SK-N-SH treated with all-trans-retinoic acid at 6 μM for 48 hours (cell line): Measurements from ENCODE around the gene CCDC40.

Source experiments
- ATAC-seq: fragments of 200-7000 bp; cut with Tn5 transposase; 3 replicates; pipeline ENCODE4 v1.9.1; 2020; ENCODE audit warnings: mild to moderate bottlenecking, moderate library complexity
- ARNTL ChIP-seq: fragments of 450-650 bp; formaldehyde crosslinking; IDR thresholded peaks from 2 replicates; pipeline ENCODE4 v1.5.0; 2020; ENCODE audit warnings: low read depth, mild to moderate bottlenecking, moderate library complexity, borderline replicate concordance
- BACH2 ChIP-seq: fragments of 250-450 bp; sonication (Bioruptor Pico); IDR thresholded peaks from 2 replicates; pipeline ENCODE4 v1.9.0; 2021; ENCODE audit warnings: mild to moderate bottlenecking, borderline replicate concordance
- GLIS3 ChIP-seq: fragments of 250-450 bp; sonication (Bioruptor Pico); IDR thresholded peaks from 2 replicates; pipeline ENCODE4 v1.5.0; 2020; ENCODE audit warnings: mild to moderate bottlenecking, moderate library complexity
- ISL1 ChIP-seq: fragments of 250-450 bp; sonication (Bioruptor Pico); IDR thresholded peaks from 2 replicates; pipeline ENCODE4 v2.1.2; 2022; ENCODE audit warnings: mild to moderate bottlenecking, moderate library complexity
- OSR1 ChIP-seq: fragments of 250-450 bp; sonication (Bioruptor Pico); IDR thresholded peaks from 2 replicates; pipeline ENCODE4 v1.8.0; 2022; ENCODE audit warnings: moderate library complexity, mild to moderate bottlenecking, inconsistent platforms
- PATZ1 ChIP-seq: fragments of 250-450 bp; sonication (Bioruptor Pico); IDR thresholded peaks from 2 replicates; pipeline ENCODE4 v1.8.0; 2020; ENCODE audit warnings: mild to moderate bottlenecking, moderate library complexity, borderline replicate concordance
- POU6F1 ChIP-seq: fragments of 250-450 bp; sonication (Bioruptor Pico); IDR thresholded peaks from 2 replicates; pipeline ENCODE4 v1.8.0; 2021; ENCODE audit warnings: low read depth, mild to moderate bottlenecking, moderate library complexity, borderline replicate concordance
- PPARA ChIP-seq: fragments of 250-450 bp; sonication (Bioruptor Pico); IDR thresholded peaks from 2 replicates; pipeline ENCODE4 v1.5.0; 2020; ENCODE audit warnings: mild to moderate bottlenecking, borderline replicate concordance
- SNAI2 ChIP-seq: fragments of 250-450 bp; sonication (Bioruptor Pico); IDR thresholded peaks from 2 replicates; pipeline ENCODE4 v1.5.0; 2020; ENCODE audit warnings: mild to moderate bottlenecking, moderate library complexity
- TCF4 ChIP-seq: fragments of 250-450 bp; sonication (Bioruptor Pico); IDR thresholded peaks from 2 replicates; pipeline ENCODE4 v1.8.0; 2021; ENCODE audit warnings: mild to moderate bottlenecking, moderate library complexity, borderline replicate concordance
- TOX ChIP-seq: fragments of 250-450 bp; sonication (Bioruptor Pico); IDR thresholded peaks from 2 replicates; pipeline ENCODE4 v1.8.0; 2021; ENCODE audit warnings: mild to moderate bottlenecking, moderate library complexity, borderline replicate concordance
- TSHZ2 ChIP-seq: fragments of 250-450 bp; sonication (Bioruptor Pico); IDR thresholded peaks from 2 replicates; pipeline ENCODE4 v1.5.0; 2020; ENCODE audit warnings: mild to moderate bottlenecking, moderate library complexity
- ZC3H10 ChIP-seq: fragments of 250-450 bp; sonication (Bioruptor Pico); IDR thresholded peaks from 2 replicates; pipeline ENCODE4 v1.5.1; 2021; ENCODE audit warnings: mild to moderate bottlenecking, moderate library complexity
- ZFP3 ChIP-seq: fragments of 250-450 bp; sonication (Bioruptor Pico); IDR thresholded peaks from 2 replicates; pipeline ENCODE4 v1.5.0; 2020; ENCODE audit warnings: mild to moderate bottlenecking, moderate library complexity
- ZNF565 ChIP-seq: fragments of 450-650 bp; formaldehyde crosslinking; conservative IDR thresholded peaks from 2 replicates; pipeline ENCODE4 v1.5.0; 2020; ENCODE audit warnings: low read depth, mild to moderate bottlenecking, moderate library complexity
- ZNF70 ChIP-seq: fragments of 450-650 bp; formaldehyde crosslinking; IDR thresholded peaks from 2 replicates; pipeline ENCODE4 v1.5.0; 2020; ENCODE audit warnings: mild to moderate bottlenecking, moderate library complexity

Gene CCDC40

GRCh38 chr17:80116276-80116920, 80.0 kb downstream of the CCDC40 start:
- ATAC-seq, result no peak
- TF ChIP-seq TCF4 (CRISPR knock-in tag), result no peak

GRCh38 chr17:80116921-80117380, 80.5 kb downstream of the CCDC40 start:
- no peak for ATAC-seq
- TF ChIP-seq ZNF565 (CRISPR knock-in tag) (no peak), PATZ1 (CRISPR knock-in tag) (no peak), TOX (CRISPR knock-in tag) (no peak), POU6F1 (CRISPR knock-in tag) (no peak), OSR1 (CRISPR knock-in tag) (no peak), SNAI2 (CRISPR knock-in tag) (no peak), ZC3H10 (CRISPR knock-in tag) (no peak), BACH2 (CRISPR knock-in tag) (no peak), TCF4 (CRISPR knock-in tag) (no peak), ZNF70 (CRISPR knock-in tag) (no peak)

- no peak for TF ChIP-seq ZC3H10 (CRISPR knock-in tag)
- TF ChIP-seq OSR1 (CRISPR knock-in tag), result no peak
- TF ChIP-seq TSHZ2 (CRISPR knock-in tag), result no peak
- ATAC-seq, result no peak; the same call in 2 of the 3 replicates
Measured at GRCh38 chr17:80117491-80118401, 81.3 kb downstream of the CCDC40 start.

- TF ChIP-seq OSR1 (CRISPR knock-in tag) (no peak), ZFP3 (CRISPR knock-in tag) (no peak), BACH2 (CRISPR knock-in tag) (no peak), SNAI2 (CRISPR knock-in tag) (no peak)
- ATAC-seq, result no peak
Measured at GRCh38 chr17:80118601-80119270, 82.3 kb downstream of the CCDC40 start.

- TF ChIP-seq ISL1 (CRISPR knock-in tag) (no peak), PATZ1 (CRISPR knock-in tag) (no peak), TOX (CRISPR knock-in tag) (no peak), BACH2 (CRISPR knock-in tag) (no peak), PPARA (CRISPR knock-in tag) (no peak), TSHZ2 (CRISPR knock-in tag) (no peak), OSR1 (CRISPR knock-in tag) (no peak), ARNTL (CRISPR knock-in tag) (no peak), GLIS3 (CRISPR knock-in tag) (no peak)
- no peak for ATAC-seq
Measured at GRCh38 chr17:80119271-80119791, 82.9 kb downstream of the CCDC40 start.
